Lung (tissue), 12 donors: Measurements from ENCODE around the gene MED16. TPM values are rescaled to one million over a fixed set of nuclear protein-coding genes. Genes with fewer than 3 reads are reported as not detected.
"Not testable (repeated sequence)": the region's sequence is repeated elsewhere in the genome, so short reads cannot be mapped to it uniquely, and the experiment has no call there.

Source experiments
- ATAC-seq: fragments of 200-7000 bp; cut with Tn5 transposase; one replicate; pipeline ENCODE4 v1.9.1; 2020; ENCODE audit warnings: moderate number of reproducible peaks; ENCODE audit not compliant: insufficient read depth, low FRiP score
- DNase-seq, 3 donors: peaks; one replicate each; pipeline ENCODE4 v3.0.0-alpha.2; 2013 to 2017
- H3K27ac ChIP-seq, 2 donors: one replicate each; pipeline ENCODE4 v1.5.1; 2013; ENCODE audit warnings: mild to moderate bottlenecking in 2 of 2, moderate library complexity in 2 of 2, control low read depth in 1 of 2, inconsistent platforms in 1 of 2, low read depth in 1 of 2, low read length in 1 of 2
- H3K27me3 ChIP-seq, 3 donors: one replicate each; pipeline ENCODE4 v1.5.1; 2013; ENCODE audit warnings: low read length in 2 of 3; ENCODE audit not compliant: control insufficient read depth in 3 of 3, insufficient read depth in 3 of 3
- H3K36me3 ChIP-seq, 4 donors: one replicate each; pipeline ENCODE4 v1.5.1; 2013; ENCODE audit warnings: low read length in 4 of 4, mild to moderate bottlenecking in 1 of 4, moderate library complexity in 1 of 4; ENCODE audit not compliant: control insufficient read depth in 4 of 4, insufficient read depth in 4 of 4
- H3K4me1 ChIP-seq, 5 donors: one replicate each; pipeline ENCODE4 v1.5.1; 2013; ENCODE audit warnings: low read length in 5 of 5, mild to moderate bottlenecking in 2 of 5, moderate library complexity in 1 of 5; ENCODE audit not compliant: control insufficient read depth in 5 of 5, insufficient read depth in 5 of 5
- H3K4me3 ChIP-seq: one replicate; pipeline ENCODE4 v1.5.1; 2013; ENCODE audit warnings: mild to moderate bottlenecking, control low read depth, moderate library complexity
- H3K9ac ChIP-seq, 2 donors: one replicate each; pipeline ENCODE4 v1.5.1; 2013; ENCODE audit warnings: low read length in 2 of 2, control low read depth in 1 of 2; ENCODE audit not compliant: insufficient read depth in 1 of 2
- H3K9me3 ChIP-seq, 4 donors: one replicate each; pipeline ENCODE4 v1.5.1; 2013; ENCODE audit warnings: low read length in 3 of 4, mild to moderate bottlenecking in 1 of 4, moderate library complexity in 1 of 4; ENCODE audit not compliant: control insufficient read depth in 4 of 4, insufficient read depth in 3 of 4
- WGBS, 2 donors: extraction: QIAGEN DNeasy Blood & Tissue Kit; methylation state at CpG; one replicate each; pipeline ENCODE4 v1.1.7; 2013; 5-methylcytosine and 5-hydroxymethylcytosine counted together
- polyA plus RNA-seq, 2 donors: library from polyadenylated mRNA; stranded (reverse); fragments of 200-250 nt; gene quantifications; one replicate each; pipeline ENCODE4 v1.2.1, GENCODE V29; 2013
- total RNA-seq, 2 donors: library from RNA; depleted of rRNA in 1 of 2; stranded (reverse); fragments of >200 nt in 1 of 2; gene quantifications; one replicate each; pipeline ENCODE4 v1.2.1, GENCODE V29; 2014 to 2021
- TF ChIP-seq, protein P1 (sequence below): IDR thresholded peaks from 2 replicates; pipeline ENCODE4 v1.5.1; 2012; ENCODE audit warnings: mild to moderate bottlenecking; ENCODE audit errors: control extremely low read depth, extremely low read depth
- donor health status: control.
- donor health status: control.
- donor health status: Bipolar disorder and iron deficiency.
- donor health status: healthy.
- donor health status: DM: yes; HTN: yes; CAD: no.

Gene MED16
- total and polyA plus RNA-seq, 4 donors: 38.7 to 72.3 (median 52.3) TPM

DNA sequence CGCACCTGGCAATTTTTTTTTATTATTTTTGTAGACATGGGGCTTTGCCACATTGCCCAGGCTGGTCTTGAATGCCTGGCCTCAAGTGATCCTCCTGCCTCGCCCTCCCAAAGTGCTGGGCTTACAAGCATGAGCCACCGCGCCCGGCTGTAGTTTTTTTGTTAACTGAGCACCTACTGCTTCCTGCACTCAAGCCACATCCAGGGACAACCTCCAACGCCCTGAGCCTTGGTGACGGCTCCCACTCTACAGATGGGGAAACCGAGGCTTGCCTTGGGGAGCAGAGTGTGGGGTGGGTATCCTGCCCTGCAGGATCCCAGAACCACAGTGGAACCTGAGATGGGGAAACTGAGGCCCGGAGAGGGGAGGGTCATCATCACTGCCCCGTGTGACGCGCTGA, 37.8 kb downstream of the MED16 start:
- no peak for DNase-seq
- Histone ChIP-seq H3K27ac (no peak overlapping the region), H3K36me3 (no peaks in the 10 kb centered on the region), H3K9ac (no peak overlapping the region), H3K27me3 (peaks cover 0 to 7% (median 0%) of the 10 kb centered on the region in 3 donors), H3K4me1 (peaks cover 0 to 18% (median 6%) of the 10 kb centered on the region in 5 donors), H3K4me3 (no peak overlapping the region), H3K9me3 (no peaks in the 10 kb centered on the region)
- ATAC-seq: no peak
- TF ChIP-seq, protein P1, sequence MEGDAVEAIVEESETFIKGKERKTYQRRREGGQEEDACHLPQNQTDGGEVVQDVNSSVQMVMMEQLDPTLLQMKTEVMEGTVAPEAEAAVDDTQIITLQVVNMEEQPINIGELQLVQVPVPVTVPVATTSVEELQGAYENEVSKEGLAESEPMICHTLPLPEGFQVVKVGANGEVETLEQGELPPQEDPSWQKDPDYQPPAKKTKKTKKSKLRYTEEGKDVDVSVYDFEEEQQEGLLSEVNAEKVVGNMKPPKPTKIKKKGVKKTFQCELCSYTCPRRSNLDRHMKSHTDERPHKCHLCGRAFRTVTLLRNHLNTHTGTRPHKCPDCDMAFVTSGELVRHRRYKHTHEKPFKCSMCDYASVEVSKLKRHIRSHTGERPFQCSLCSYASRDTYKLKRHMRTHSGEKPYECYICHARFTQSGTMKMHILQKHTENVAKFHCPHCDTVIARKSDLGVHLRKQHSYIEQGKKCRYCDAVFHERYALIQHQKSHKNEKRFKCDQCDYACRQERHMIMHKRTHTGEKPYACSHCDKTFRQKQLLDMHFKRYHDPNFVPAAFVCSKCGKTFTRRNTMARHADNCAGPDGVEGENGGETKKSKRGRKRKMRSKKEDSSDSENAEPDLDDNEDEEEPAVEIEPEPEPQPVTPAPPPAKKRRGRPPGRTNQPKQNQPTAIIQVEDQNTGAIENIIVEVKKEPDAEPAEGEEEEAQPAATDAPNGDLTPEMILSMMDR: no peak
- 72 to 82% methylated on average over 12 of the region's 12 CpGs for WGBS, 2 donors

DNA sequence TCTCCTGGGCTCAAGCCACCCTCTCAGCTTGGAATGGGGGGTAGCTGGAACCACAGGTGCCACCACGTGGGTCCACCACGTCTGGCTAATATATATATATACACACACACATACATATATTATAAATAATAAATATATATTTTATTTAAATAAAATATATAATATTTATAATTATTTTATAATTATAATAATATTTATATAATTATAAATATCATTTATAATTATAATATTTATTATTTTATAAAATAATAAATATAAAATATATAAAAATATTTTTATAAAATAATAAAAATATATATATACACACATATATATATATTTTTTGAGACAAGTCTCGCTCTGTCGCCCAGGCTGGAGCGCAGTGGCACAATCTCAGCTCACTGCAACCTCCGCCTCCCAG, 38.4 kb downstream of the MED16 start:
- ATAC-seq (no peak), DNase-seq (no peak)
- Histone ChIP-seq H3K36me3 (no peaks in the 10 kb centered on the region), H3K9me3 (no peaks in the 10 kb centered on the region), H3K4me1 (peaks cover 0 to 15% (median 6%) of the 10 kb centered on the region in 5 donors), H3K4me3 (no peak overlapping the region), H3K27me3 (peaks cover 0 to 2% (median 0%) of the 10 kb centered on the region in 3 donors), H3K27ac (no peak overlapping the region), H3K9ac (no peak overlapping the region)
- TF ChIP-seq, protein P1: no peak
- 62 to 68% methylated on average over 6 of the region's 6 CpGs for WGBS, 2 donors

DNA sequence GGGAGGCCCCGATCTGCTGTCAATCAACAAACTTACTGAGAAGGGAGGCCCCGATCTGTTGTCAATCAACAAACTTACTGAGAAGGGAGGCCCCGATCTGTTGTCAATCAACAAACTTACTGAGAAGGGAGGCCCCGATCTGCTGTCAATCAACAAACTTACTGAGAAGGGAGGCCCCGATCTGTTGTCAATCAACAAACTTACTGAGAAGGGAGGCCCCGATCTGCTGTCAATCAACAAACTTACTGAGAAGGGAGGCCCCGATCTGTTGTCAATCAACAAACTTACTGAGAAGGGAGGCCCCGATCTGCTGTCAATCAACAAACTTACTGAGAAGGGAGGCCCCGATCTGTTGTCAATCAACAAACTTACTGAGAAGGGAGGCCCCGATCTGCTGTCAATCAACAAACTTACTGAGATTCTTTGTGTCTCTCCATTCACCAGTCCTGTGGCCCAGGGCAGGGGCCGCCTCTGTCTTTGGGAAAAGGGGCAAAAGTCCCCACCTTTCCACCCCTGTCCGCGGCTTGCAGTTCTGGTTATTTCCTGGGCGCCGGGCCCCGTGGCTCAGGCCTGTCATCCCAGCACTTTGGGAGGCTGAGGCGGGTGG, 39.3 kb downstream of the MED16 start:
- not testable (repeated sequence) for DNase-seq, H3K9me3 ChIP-seq, H3K27me3 ChIP-seq, ATAC-seq, H3K4me1 ChIP-seq, H3K9ac ChIP-seq, H3K4me3 ChIP-seq, H3K36me3 ChIP-seq, H3K27ac ChIP-seq
- WGBS, 2 donors: 55 to 71% methylated on average over 10 to 11 of the region's 17 CpGs

DNA sequence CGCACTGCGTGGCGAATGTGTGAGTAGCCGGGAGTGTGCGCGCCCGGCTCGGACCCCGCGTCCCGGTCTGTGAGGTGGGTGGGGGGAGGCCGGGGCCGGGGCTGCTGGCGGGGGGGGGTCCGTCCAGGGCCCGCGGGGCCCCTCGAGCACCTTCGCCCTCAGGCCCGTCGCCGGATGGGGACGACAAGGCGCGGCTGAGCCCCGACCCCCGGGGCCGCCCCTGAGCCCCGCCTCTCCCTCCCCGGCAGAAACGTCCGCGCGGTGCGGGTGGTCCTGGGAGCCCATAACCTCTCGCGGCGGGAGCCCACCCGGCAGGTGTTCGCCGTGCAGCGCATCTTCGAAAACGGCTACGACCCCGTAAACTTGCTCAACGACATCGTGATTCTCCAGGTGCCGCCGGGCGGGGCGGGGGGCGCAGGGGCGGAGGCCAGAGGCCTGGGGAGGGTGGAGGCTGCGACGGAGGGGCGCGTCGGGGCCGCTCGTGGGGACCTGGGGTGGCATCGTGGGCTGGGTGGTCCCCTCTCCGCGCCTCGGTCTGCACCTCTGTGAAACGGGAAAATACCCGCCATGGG, 39.9 kb downstream of the MED16 start:
- H3K4me3 ChIP-seq: no peak overlapping the region
- TF ChIP-seq, protein P1: no peak
- no peaks in the 10 kb centered on the region for H3K9me3 ChIP-seq
- 13 to 21% methylated on average over 45 to 67 of the region's 67 CpGs for WGBS, 2 donors
- H3K36me3 ChIP-seq: no peaks in the 10 kb centered on the region
- DNase-seq (no peak), ATAC-seq (no peak)
- H3K27me3 ChIP-seq: peaks cover 0 to 5% (median 0%) of the 10 kb centered on the region in 3 donors
- no peak overlapping the region for H3K9ac ChIP-seq
- peaks cover 0 to 9% (median 0%) of the 10 kb centered on the region in 5 donors for H3K4me1 ChIP-seq
- no peak overlapping the region for H3K27ac ChIP-seq
